HK-2 (cell line): Measurements from ENCODE around the gene DUSP1.

Source experiments
- DNase-seq: peaks from one replicate; pipeline ENCODE4 v3.0.0-alpha.2; 2018; ENCODE audit not compliant: unreplicated experiment

DUSP1 gene

DNA sequence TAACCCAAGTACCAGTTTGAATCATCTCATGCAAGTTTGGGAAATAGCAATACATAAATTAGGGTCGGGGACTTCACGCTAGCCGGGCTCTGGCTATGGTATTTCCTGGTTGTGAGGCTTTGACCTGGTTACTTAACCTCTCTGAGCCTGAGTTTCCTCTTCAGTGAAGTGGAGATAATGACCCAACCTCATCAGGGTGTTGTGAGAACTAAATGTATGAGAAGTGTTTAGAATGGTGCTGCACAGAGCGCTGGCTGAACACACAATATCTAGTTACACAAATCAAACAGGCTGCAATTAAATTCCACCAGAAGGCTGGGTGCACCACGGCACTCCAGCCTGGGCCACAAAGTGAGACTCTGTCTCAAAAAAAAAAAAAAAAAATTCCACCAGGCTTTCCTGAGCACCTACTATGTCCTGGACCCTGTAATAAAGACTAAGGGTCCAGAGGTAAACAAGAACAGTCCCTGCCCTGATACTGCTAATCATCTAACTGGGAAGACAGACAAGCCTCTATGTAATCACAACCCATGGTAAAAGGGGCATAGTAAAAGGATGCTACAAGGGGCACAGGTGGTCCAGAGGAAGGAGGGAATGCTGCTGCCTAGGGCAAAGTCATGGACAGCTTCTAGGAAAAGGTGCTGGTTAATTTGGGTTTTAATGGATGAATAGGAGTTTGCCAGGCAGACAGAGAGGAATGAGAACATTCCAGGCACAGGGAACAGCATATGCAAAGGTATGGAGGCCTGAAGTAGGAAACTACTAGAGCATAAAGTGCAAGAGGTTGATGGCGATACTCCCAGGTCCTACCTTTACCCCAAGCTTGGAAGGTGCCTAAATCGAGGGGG is 27.7 kb downstream of the DUSP1 start:
- DNase-seq = no peak

- DNase-seq = no peak
Measured at GRCh38 chr5:172741206-172741582, 29.8 kb downstream of the DUSP1 start.

- peak; percentile 68 for DNase-seq
Measured at GRCh38 chr5:172740428-172741205, 30.4 kb downstream of the DUSP1 start.

DNA sequence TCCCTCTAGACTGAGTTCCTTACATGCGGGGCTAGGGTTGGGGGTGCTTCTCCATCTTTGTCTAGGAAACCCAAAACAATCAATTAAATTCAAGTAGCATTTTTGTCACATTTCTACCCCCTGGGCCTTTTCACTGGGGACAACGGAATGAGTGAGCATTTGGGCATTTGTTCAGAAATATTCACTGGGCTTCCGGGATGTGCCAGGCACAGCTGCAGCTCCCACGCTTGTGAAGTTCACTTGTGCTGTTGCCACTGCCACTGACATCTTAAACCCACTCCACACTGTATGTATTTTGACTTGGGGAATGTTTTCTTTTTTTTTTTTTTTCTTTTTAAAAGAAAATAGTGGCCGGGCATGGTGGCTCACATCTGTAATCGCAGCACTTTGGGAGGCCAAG is 31.6 kb downstream of the DUSP1 start:
- DNase-seq = no peak

DNA sequence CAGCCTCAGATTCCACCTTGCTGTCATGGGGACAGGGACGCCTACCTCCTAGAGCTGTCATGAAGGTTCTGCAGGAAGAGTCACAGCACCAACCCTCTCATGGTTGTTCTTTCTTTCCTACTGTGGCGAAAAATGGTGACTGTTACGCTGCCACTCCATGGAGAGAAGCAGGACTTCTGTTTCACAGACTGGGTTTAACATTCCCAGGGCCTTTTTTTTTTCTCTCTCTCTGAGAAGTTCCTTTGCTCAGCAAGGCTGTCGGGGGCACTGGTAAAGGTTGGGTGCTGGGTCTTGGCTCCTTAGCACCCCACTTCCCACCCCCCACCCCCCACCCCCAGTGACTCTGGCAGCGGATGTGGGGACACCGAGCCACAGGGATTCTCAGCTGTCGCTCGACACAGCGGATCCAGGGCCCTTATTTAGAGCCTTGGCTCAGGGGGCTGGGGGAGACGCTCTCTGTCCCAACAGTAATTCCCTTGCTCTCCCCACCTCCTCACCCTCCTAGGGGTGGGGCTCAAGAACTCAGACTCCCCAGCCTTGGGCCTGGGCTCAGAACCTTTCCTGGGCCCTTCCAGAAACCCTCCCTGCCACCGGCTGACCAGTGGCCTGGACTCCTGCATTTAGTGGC is 34.4 kb downstream of the DUSP1 start:
- no peak for DNase-seq

DNA sequence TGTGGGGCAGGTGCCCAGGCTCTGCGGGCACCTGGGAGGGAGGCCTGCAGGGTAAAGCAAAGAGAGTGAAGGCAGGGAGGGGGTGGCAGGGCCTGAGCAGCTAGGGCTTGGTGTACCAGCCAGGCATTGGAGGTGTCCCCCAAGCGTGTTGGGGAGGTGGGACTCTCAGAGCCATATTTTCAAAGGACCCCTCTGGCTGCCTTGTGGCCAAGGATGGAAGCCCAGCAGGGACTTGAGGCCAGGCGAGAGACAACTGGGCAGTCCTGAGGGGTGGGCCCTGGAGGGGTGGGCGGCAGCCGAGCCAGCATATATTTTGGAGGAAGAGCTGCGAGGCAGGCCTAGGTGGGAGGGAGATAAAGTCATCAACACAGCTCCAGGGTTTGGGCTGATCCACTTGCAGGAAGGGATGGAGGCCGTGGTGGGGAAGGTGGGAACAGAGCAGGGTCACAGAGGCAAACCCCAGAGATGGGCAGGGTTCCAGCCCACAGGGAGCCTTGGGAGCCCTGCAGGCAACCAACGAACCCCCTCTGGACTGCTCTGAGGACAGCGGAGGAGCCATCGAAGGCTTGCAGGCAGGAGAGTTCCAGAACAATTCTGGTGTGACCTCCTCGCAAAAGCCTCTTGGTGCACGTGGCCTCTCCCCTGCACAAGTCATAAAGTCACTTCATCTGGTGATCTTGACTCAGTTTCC is 35.7 kb downstream of the DUSP1 start:
- DNase-seq = no peak

DNA sequence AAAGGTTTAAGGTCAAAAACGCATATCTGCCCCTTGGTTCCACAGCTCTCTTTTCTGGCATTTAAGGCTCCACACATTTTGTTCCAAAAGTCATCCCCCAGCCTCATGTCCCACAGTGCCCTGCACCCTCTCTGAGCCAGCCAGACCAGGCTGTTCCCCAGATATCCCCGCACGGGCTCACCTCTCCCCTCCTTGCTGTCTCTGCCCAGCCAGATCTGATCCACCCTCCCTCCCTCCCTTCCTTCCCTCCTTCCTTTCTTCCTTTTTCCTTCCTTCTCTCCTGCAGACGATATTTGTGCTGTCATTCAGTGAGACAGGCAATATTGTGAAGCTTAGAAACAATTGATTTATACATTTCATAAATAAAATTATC is 37.0 kb downstream of the DUSP1 start:
- no peak for DNase-seq

DNA sequence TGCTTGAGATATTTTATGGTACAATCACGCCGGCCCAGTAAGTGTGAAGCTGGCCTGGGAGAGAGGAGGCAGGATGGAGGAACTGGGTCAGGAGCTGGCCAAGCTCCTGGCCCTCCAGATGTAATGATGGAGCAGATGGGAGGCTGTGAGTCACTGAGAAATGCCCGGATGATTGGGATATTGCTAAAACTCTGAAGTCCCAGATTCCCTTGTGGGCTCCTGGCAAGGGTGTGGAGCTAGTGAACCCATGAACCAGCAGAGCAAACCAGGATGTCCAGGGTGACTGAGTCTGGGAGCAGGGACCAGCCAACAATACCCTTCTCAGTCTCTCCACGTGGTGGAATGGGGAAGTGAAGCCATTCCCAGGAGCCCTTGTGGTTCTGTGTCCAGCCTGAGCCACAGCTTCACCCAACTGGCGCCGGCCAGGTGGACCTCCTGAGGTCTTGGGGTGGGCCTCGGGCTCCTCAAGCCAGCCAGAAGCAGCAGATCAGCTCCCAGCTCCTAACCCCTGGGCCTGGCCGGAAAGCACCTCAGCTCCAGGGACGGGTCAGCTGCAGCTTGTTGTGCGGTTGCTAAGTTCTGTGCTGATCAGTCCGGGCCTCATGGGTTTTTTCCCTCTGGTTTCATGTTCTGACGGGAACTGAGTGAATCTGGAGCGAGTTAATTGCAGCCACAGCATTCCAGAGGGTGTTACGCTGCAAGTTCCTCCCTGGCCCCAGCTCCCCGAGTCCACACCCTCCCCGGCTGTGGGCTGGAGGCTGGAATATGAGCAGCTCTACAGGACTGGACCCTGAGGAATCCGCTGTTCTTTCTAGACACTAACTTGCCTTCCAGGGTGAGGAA is 37.6 kb downstream of the DUSP1 start:
- DNase-seq = peak; percentile 78

DNA sequence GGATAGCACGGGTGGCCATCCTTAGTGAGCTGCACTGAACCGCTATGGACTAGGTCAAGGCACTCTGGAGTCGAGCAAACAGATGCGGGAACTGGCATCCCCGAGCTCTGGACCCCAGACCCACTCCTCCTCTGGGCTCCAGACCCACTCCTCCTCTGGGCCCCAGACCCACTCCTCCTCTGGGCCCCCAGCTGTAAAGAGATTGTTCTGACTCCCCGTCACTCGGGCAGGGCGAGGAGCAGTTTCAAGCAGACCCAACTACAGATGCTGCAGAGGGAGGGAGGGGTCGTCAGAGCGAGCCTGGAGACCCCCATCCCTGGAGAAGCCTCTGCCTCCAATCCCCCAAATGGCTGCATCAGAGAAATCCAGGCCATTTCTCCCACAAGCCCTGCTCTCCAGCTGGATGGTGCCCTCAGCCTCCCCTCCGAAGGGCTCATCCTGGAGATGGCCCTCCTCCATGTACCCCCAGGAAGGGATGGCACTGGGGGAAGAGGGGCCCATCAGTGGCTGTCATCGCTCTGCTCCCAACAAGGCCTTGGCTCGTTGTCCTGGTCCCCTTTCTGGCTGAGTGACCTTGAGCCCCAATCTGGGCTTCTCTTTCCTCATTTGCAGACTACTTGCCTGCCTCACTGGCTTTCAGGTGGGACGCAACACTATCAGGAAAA is 38.7 kb downstream of the DUSP1 start:
- DNase-seq = no peak

GRCh38 chr5:172731680-172732074 is 39.3 kb downstream of the DUSP1 start:
- DNase-seq = no peak

DNA sequence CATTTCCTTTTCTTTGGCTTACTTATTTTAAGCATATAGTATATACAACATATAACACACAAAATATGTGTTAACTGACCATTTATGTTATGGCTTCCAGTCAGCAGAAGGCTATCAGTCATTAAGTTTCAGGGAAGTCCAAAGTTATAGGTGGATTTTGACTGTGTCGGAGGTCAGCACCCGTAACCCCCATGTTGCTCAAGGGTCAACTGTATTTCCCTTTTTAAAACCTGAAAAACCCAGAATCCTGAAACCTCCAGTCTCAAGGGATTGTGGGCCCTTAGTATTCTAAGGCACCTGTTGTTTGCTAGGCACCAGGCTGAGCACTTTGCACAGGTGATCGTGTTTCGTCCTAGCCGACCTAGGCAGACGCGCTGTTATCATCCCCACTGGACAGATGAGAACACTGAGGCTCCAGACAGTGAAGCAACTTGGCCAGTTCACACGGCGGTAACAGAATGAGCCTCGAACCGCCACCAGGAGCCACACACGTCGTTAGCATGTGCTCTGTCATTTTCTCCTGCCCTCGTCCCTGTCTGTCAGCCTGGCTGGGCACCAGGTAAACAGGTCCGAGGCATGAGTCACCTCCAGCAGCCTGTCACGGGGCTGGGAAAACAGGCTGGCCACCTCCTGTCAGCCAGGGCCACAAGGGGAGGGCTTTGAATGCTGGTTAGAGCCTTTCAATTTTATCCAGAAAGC is 39.9 kb downstream of the DUSP1 start:
- DNase-seq = peak; percentile 64

GRCh38 chr5:172730222-172730621 is 40.8 kb downstream of the DUSP1 start:
- no peak for DNase-seq

DNA sequence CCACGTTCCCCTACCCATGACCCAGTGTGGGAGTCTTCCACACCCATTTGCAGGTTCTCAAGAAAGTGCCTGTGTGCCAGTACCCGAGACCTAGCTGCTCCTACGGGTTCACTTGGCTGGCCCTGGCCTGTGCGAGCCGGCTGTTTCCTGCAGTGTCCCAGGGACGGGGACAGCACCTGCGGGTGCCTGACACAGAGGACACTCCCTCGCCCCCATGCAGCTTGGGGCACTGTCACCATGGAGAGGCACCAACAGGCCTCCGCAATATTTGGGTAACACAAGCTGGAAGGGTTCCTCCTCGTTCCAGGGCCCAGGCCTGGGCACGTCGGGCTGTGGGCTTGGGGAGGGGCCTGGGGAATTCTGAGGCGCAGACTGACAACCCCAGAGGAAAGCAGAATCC is 41.4 kb downstream of the DUSP1 start:
- DNase-seq = no peak

- no peak for DNase-seq
Measured at GRCh38 chr5:172728481-172729241, 42.3 kb downstream of the DUSP1 start.

DNA sequence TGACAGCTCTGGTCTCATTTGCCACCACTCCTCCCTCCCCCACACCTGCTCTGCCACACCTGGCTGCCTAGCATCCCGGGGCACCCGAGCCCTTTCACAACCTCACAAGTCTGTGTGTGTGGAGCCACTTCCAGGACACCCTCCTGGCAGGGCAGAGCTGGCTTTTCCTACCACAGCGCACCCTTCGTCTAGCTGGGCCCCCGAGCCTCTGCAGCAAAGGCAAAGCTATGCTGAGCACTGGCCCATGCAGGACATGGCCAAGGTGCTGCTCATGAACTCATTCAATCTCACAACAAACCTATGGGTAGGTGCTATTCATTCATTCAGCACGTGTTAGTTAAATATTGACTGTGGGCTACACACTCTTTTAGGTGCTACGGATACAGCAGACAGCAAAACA is 43.4 kb downstream of the DUSP1 start:
- no peak for DNase-seq

GRCh38 chr5:172726966-172727365 is 44.0 kb downstream of the DUSP1 start:
- DNase-seq = no peak

- no peak for DNase-seq
Measured at GRCh38 chr5:172725785-172726184, 45.2 kb downstream of the DUSP1 start.

DNA sequence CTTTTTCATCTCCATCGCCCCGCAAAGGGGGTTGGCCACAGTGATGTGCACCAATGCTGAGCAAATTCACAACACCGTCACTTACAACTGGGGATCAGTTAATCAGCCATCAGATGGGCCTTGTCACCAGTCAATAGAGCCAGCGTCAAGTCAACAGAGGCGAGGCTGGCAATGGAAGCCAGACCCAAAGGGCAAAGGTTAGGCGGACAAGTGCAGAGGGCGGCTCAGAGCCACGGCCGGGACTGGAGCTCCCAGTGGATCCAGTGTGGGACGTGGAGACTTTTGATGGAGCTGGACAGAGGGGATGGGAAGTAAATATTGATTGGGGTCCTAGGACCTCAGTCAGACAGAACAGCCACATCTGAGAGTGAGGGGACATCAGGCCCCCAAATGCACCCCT is 45.7 kb downstream of the DUSP1 start:
- DNase-seq = no peak
